Activated gamma-delta T cell treated with Interleukin-2 at 50 U/mL for 16 hours (primary cell): ENCODE results near the gene RBM34.
"Not testable (repeated sequence)": the region's sequence is repeated elsewhere in the genome, so short reads cannot be mapped to it uniquely, and the experiment has no call there.

Experiments
- DNase-seq: peaks from one replicate; pipeline ENCODE4 v3.0.0-alpha.2; 2020

The RBM34 gene

DNA sequence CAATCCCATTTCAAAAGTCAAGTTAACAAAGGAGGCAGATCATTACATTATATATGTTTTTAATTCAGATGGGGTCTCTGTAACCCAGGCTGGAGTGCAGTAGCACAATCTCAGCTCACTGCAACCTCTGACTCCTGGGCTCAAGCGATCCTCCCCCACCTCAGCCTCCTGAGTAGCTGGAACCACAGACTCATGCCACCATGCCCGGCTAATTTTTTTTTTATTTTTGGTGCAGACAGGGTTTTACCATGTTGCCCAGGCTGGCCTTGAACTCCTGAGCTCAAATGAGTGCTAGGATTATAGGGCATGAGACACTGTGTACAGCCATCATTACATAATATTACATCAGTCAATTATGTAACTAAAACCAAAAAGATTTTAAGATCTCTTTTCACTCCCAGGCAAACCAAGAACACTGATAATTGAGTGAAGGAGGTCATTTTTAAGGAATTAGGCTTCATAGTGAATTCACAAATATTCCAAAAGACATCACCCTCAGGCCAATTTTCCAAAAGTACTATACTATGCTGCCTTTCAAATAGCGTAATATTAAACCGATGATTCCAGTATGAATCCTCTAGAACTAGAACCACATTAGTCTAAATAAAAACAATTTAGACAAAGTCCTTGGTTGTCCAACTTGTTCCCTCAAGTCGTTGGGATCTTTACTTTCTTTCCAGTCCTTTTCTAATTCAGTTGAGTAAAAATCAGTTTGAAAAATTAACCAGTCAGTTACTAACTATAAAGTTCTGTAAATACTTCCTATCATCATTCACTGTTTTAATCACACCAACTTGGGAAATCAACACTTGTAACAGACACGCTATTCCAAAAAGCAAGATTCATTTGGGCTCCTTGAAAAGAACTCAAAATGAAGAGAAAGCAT is 48.5 kb downstream of the RBM34 start:
- no peak for DNase-seq

DNA sequence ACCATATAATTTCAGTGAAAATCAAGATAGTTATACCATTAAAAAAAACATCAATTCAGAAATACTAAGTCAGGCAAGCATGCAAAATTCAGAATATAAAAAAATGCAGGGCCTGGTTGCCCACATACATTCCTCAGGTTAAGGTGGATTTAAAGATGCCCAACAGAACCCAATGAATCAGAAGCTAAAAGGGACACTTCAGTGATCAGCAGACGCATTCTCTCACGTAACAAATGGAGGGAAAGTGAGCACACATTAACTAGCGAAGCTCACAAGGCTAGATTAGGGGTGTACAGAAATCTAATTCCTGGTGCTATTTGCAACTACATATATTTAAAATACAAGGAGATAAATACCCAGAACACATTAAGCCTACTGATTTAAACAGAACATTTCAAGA is 49.9 kb downstream of the RBM34 start:
- DNase-seq: no peak

DNA sequence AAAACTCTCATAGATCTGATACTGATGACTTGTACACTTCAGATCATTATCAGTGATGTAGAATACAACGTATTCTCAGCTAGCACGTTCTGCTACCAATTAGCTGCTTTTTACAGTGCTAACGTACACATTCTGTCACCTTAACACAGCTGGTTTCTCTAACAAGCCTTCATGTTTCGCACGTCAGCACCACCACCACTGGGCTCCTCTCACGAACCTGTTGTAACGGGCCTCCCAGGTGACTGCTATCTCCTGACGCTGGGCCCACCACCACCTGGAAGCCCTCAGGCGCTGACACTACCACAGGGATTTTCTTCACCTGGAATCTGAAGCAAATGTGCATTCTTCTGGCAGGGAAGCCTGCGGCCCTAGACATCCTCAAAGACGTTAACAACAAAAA is 52.2 kb downstream of the RBM34 start:
- DNase-seq: no peak

DNA sequence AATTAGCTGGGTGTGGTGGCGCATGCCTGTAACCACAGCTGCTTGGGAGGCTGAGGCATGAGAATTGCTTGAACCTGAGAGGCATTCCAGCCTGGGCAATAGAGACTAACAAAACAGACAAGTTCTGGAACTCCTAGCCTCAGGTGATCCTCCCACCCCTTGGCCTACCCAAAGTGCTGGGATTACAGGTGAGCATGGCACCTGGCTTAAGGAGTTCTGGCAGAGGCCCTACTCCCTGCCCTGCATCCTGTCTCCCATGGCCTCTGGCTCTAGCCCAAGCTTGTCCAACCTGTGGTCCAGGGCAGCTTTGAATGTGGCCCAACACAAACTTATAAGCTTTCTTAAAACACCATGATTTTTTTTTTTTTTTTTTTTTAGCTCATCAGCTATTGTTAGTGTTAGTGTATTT is 52.9 kb downstream of the RBM34 start:
- DNase-seq: no peak

DNA sequence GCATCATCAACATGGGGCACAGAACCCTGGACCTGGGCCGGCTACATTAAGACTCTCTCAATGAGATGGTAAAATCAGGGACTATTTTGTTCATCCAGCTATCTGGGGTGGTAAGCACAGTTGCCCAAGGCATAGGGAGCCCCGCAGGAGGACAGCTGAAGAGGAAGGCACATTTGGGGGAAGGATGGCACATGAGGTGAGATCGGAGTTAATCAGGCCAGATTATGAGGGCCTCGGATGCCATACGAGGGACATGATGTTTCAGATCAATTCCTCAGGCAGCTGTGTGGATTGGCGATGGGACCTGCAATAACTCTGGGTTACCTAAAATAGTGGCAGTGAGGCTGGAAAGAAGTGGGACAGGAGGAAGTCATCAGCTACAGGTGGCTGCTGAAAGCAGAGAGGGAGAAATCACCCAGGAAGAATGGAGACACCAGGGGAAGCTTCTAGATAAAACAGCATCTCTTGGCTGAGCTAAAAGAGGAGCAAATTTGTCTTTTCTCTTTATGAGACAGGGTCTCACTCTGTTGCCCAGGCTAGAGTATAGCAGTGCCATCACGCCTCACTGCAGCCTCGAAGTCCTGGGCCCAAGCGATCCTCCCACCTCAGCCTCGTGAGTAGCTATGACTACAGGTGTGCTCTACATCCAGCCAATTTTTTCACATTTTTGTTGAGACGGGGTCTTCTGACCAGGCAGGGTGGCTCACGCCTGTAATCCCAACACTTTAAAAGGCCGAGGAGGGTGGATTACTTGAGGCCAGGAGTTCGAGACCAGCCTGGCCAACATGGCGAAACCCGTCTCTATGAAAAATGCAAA is 53.5 kb downstream of the RBM34 start:
- DNase-seq: no peak

DNA sequence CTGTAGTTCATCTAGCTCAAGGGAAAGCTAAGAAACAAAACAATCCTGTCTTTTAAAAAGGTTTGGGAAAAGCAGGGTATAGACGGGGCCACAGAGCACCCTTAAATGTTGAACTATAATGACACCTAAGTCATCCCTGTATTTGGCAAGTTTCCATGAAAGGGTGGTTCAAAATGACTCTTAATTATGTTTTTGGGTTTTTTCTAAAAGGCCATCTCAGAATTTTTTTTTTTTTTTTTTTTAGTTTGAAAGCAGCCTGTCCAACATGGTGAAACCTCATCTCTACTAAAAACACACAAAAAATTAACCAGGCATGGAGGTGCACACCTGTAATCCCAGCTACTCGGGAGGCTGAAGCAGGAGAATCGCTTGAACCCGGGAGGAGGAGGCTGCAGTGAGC is 54.6 kb downstream of the RBM34 start:
- no peak for DNase-seq

DNA sequence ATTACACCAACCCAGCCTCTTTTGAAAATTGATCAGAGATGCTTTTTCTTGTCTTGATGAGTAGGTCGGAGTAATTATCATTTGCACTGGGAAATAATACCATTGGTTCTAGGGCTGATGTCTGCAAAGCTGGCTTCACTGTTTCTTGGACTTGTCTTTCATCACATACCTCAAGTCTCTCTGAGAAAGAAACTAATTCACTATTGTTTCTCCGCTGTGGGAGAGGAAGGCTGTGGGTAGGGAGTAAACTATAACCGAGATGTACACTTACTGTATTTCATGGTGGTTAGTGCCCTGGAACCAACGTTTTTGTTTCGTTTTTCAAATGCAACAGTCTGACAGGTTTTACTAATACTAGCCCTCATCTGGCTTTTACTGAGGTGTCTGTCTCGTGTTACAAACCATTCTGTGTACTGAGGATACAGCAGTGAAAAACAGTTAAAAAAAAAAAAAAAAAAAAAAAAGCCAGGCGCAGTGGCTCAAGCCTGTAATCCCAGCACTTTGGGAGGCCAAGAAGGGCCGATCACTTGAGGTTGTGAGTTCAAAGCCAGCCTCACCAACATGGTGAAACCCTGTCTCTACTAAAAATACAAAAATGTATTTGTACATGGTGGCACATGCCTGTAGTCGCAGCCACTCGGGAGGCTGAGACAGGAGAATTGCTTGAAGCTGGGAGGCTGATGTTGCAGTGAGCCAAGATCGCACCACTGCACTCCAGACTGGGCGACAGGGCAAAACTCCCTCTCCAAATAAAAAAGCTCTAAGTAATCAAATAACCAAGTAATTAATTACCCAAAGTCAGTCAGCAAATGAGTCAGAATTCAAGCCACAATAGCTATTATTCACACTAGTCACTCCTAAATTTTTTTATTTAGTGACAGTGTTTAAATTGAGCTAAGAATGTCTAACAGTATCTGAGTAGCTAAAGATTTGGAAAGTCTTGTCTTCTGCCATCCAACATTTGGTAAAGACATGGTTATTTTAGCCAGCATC is 55.7 kb downstream of the RBM34 start:
- DNase-seq: no peak

DNA sequence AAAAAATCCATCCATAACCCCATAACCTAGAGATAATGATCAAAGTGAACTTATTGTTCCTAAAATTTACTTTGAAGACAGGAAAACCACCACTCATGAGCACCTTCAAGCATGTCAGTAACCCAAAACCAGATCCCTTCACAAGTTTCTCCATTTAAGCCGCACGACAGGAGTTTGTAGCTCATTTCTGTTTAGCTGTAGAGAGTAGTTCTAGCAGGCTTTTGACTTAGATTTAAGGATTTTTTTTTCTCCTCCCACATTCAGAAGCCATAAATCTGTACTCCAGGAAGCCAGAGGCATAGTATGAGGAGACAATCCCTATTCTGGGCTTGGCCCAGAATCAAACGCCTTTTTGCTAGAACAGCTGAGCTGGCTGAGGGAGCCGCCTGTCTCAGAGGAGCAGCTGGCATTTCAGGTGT is 58.0 kb downstream of the RBM34 start:
- no peak for DNase-seq

DNA sequence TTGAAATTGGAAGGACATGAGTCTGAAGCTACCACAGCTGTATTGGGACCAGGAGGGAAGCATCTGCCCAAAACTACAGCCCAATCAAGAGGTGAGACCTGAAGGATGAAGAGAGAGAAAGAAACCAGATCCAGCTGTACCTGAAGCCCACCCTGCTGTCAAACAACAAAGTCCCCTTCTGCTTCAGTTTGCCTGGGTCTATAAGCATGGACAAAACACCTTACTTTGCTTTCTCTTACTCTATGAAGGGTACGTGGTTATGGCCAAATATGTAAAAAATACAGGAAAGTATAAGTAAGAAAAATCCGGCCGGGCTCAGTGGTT is 58.8 kb downstream of the RBM34 start:
- DNase-seq: no peak

DNA sequence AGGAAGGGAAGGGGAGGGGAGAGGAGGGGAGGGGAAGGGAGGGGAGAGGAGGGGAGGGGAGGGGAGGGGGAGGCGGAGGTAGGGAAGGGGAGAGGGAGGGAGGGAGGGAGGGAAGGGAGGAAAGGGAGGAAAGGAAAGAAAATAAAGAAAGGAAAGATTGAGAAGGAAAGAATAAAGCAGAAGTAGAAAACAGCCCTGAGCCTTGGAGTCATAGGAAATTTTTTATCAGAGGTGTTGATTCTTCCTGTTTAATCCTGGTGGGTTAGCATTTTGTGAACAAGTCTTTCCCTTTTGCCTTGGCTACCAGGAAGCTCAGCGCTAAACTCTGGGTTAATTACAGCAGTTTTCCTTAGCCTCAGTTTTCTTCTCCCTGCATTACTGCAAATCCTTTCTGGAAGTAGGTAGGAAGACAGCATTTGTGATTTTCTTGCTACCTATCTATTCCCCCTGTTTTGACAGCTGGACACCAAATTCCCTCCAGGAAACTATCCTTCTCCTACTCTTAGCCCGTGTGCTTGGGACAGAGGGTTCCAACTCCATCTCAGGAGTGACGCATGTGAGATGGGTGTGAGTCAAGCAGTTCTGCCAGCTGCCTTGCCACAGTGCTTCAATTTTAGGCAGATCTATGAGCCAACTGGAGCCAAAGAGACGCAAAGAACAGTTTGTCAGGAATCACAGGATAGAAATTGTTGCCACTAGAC is 59.3 kb downstream of the RBM34 start:
- no peak for DNase-seq

DNA sequence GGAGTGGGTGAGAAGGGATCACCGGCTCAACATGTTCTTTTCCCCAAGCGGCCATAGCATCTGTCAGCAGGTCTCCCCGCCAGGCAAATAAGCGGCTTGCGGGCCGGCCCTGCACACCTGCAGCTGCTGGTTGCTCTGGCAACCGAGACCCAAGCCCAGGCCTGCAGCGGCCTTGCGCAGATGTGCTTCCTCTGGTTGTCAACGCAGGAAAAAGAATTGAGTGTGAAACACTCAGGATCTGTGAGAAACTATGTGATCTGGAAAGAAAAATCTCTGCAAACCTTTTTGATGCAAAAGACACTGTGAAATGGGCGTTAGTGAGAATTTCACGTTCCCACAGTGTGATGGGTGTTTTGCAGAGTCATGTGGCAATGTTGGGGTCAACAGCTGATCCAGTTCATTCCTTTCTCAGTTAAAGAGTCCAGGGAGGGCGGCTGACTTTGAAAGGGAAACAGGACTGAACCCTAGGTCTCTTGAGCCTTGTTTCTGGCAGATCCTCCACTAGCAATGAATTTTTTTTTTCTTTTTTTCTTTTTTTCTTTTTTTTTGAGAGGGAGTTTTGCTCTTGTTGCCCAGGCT is 60.8 kb downstream of the RBM34 start:
- no peak for DNase-seq

DNA sequence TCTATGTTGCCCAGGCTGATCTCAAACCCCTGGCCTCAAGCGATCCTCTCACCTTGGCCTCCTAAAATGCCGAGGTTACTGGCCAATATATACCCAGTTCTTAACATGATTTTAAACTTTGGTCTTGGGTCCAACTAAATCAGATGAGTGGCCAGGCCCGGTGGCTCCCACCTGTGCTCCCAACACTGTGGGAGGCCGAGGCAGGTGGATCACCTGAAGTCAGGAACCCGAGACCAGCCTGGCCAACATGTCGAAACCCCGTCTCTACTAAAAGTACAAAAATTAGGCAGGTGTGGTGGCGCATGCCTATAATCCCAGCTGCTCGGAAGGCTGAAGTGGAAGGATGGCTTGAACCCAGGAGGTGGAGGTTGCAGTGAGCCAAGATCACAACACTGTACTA is 62.1 kb downstream of the RBM34 start:
- DNase-seq: no peak

DNA sequence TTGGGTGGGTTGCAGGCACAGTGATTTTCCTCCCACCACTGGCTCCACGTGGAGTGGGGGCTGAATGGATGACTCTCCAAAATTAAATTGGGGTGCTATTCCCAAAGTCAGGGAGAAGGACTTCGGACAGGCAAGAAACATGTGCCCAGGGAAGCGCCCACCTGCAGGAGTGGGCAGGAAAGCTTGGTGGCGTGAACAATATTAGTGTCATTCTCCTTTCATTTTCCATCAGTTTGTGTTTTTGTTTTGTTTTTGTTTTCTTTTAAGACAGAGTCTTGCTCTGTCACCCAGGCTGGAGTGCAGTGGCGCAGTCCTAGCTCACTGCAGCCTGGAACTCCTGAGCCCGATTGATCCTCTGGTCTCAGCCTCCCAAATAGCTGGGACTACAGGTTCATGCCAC is 62.5 kb downstream of the RBM34 start:
- no peak for DNase-seq

DNA sequence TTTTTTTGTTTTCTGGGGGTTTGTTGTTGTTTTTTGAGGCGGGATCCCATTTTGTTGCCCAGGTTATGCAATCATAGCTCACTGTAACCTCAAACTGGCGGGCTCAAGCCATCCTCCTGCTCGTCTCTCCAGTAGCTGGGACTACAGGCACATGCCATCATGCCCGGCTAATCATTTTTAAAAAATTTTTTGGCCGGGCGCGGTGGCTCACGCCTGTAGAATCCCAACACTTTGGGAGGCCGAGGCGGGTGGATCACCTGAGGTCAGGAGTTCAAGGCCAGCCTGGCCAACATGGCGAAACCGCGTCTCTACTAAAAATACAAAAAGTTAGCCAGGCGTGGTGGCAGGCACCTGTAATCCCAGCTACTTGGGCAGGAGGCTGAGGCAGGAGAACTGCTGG is 63.5 kb downstream of the RBM34 start:
- DNase-seq: not testable (repeated sequence)

DNA sequence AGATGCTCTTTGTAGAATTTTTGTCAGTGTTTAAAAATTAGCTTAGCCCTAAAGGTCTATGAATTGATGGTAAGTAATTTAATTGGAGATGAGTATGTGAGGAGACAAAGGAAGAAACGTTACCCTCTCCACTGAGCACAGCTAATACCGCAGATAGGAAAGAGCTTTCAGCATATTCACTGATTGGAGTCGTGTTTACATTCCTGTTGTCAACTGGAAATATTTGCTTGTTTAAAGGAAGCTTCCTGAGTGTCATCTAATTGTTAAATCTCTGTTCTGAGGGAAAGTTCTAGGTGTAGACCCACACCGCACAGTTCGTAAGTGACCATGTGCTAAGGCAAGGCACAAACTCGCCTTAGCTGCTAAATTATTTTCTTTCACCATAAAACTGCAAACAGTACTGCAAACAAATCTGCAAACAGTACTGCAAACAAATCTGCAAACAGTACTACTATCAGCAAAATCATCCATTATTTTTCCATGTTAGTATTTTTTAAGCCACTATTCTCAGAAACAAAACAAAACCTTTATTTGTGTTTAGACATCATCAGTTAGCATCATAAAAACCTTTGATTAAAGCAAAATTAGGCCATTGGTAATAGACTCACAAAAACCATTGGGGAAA is 65.0 kb downstream of the RBM34 start:
- DNase-seq: no peak

DNA sequence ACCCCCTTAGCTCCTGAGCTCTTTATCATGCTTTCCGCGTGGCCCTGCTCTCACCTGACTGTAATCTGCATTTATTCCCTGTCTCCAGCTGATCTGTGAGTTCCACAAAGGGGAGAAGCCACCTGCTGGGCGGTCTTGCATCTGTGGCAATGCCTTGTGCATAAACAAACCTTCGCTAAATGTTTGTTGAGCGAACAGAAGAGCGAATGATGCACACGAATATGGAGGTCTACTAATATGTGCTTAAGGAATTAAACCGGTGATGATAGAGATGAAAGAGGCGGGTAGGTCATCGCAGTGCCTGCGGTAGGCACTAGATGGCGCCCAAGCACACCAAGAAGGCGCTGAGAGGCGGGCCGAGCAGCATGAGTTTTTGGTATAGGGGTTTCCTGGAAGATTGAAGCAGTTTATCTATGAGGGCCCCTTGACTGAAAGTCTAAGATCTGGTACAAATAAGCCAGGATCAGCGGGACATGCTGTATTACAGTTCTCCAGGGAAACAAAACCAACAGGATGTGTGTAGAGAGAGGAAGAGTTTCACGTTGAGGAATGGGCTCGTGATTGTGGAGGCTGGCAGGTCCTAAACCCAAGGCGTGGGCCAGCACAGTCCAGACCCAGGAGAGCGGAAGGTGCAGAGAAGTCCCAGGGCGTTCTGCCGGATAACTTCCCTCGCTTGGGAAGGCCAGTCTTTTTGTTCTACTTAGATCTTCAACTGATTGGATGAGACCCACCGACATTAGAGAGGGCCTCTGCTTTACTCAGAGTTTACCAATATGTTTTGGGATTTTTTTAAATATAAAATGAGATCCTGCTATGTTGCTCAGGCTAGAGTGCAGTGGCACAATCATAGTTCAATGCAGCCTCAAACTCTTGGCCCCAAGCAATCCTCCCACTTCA is 67.1 kb downstream of the RBM34 start:
- peak; percentile 81 for DNase-seq

DNA sequence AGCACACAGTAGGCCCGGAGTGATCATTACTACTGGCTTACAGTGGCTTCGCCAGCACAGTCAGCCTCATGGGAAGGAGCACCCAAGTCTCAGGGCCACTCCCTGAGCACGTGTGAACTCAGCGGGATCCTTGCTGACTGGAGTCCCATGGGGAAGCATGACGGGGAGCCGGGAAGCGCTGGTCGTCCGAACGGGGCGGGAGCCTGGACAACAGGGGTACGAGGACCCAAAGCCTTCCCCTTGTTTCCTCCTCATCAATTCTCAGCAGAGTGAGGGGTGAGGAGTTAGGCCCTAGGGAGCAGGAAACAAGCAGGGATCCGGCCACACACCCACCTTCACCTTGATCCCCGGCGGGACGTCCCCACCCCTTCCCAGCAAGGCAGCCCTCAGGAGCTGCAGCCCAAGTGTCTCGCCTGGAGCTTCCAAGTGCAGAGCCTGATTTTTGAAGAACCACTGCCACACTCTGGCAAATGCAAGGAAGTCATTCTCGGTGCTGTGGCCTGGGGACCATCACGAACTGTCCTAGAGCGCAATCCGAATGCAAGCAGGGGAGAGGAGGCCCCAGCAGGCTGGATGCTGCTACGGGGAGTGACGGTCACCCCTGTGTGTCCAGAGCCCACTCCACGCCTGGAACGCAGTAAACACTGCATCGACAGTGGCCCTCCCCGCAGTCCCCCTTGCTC is 67.9 kb downstream of the RBM34 start:
- DNase-seq: no peak

DNA sequence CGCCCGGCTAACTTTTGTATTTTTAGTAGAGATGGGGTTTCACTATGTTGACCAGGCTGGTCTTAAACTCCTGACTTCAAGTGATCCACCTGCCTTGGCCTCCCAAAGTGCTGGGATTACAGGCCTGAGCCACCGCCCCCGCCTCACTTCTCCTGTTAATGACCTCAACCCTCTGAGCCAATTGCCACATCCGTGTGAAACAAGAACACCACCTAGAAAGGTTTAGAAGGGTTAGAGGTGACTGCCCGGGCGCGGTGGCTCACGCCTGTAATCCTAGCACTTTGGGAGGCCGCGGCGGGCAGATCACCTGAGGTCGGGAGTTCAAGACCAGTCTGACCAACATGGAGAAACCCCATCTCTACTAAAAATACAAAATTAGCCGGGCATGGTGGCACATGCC is 68.6 kb downstream of the RBM34 start:
- not testable (repeated sequence) for DNase-seq

DNA sequence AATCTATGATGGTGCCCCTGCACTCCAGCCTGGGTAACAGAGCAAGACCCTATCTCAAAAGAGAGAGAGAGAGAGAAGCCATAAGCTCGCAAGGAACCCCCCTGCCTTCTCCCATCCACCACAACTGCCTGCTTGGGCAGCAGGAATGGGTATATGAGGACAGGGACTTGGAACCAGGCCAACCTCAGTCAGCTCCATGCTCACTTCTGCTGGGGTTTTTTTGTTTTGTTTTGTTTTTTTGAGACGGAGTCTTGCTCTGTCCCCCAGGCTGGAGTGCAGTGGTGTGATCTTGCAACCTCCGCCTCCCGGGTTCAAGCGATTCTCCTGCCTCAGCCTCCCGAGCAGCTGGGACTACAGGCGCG is 69.0 kb downstream of the RBM34 start:
- DNase-seq: not testable (repeated sequence)
